Stimulated activated naive CD8-positive, alpha-beta T cell treated with anti-CD3 and anti-CD28 coated beads, Interleukin-15, Interleukin-2, amounts not matched to agents 100 ng/mL and 50 ng/mL, for 24 hours (primary cell): ENCODE results near the gene SFXN5.

Source experiments
- H3K27ac Mint-ChIP-seq: one replicate; pipeline ENCODE4 v1.8.0; 2021; ENCODE audit warnings: mild to moderate bottlenecking, mixed read lengths
- H3K27me3 Mint-ChIP-seq: one replicate; pipeline ENCODE4 v1.8.0; 2021; ENCODE audit warnings: mixed read lengths
- H3K36me3 Mint-ChIP-seq: one replicate; pipeline ENCODE4 v1.8.0; 2021; ENCODE audit warnings: low read depth, mixed read lengths
- H3K4me1 Mint-ChIP-seq: one replicate; pipeline ENCODE4 v1.8.0; 2021; ENCODE audit warnings: low read depth, mixed read lengths
- H3K4me3 Mint-ChIP-seq: one replicate; pipeline ENCODE4 v1.8.0; 2021; ENCODE audit warnings: mild to moderate bottlenecking, mixed read lengths
- H3K9me3 Mint-ChIP-seq: one replicate; pipeline ENCODE4 v1.8.0; 2021; ENCODE audit warnings: mixed read lengths

The SFXN5 gene

DNA sequence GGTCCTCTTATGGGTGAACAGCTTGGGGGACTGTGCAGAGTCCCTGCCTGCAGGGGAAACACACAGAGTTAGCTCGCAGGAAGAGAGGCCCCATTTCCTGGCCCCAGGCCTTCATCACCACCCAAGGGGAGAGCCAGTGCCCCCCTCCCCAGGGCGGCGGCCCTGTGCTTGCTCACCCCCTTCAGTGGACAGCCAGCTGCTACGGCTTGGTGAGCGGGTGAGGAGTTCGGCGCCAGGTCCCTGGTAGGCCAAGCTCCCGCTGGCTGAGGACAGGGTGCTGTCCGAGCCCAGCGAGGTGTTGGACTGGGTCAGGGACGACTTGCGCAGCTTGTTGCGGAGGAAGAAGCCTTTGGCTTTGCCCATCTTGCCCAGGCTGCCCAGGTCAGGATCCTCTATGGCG, 17.2 kb upstream of the SFXN5 start:
- no peak overlapping the region for H3K27ac Mint-ChIP-seq
- H3K4me1 Mint-ChIP-seq = no peaks in the 10 kb centered on the region
- no peaks in the 10 kb centered on the region for H3K9me3 Mint-ChIP-seq
- H3K4me3 Mint-ChIP-seq = no peak overlapping the region
- H3K36me3 Mint-ChIP-seq = no peaks in the 10 kb centered on the region
- no peaks in the 10 kb centered on the region for H3K27me3 Mint-ChIP-seq

DNA sequence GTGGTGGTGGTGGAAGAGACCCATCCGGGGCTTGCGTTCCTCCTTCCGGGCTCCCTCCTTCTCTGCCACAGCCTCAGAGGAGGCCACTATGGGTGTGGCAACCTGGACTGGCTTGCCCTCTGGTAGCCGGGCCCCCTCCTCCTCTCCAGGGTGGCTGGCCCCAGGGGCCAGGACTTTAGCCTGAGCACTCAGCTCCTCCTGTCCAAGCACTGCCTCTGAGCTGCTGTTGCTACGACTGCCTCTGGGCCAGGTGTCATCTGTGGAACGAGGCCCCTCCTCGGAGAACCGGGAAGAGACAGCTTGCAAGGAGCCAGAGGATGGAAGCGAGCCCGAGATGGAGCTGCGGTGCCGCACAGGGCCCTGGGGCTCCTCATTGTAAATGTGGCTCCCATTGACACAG, 16.7 kb upstream of the SFXN5 start:
- H3K4me3 Mint-ChIP-seq = no peak overlapping the region
- no peaks in the 10 kb centered on the region for H3K27me3 Mint-ChIP-seq
- no peak overlapping the region for H3K27ac Mint-ChIP-seq

DNA sequence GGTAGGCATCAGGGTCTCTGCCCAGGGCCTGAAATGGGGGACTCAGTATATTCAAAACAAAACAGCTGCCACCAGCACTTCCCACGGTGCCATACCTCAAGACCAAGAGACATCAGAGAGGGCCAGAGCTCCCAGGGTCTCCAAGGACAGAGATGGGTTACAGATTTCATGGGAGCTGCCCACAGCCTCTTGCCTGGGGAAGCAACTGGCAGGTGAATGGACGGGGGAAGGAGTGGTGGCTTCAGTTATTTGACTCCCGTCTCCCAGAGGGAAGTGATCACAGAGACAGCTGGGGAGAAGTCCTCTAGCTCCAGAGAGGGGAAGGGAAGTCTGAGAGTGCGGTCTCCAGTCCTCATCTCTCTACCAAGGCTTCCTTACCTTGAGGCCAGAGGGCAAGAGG, 15.8 kb upstream of the SFXN5 start:
- no peaks in the 10 kb centered on the region for H3K9me3 Mint-ChIP-seq
- H3K36me3 Mint-ChIP-seq = no peaks in the 10 kb centered on the region
- H3K4me1 Mint-ChIP-seq = no peaks in the 10 kb centered on the region
- no peak overlapping the region for H3K4me3 Mint-ChIP-seq
- no peak overlapping the region for H3K27ac Mint-ChIP-seq
- no peaks in the 10 kb centered on the region for H3K27me3 Mint-ChIP-seq

More for the DNA sequence above, 16.7 kb upstream of the SFXN5 start:
- H3K4me1 Mint-ChIP-seq = no peaks in the 10 kb centered on the region
- no peaks in the 10 kb centered on the region for H3K9me3 Mint-ChIP-seq
- H3K36me3 Mint-ChIP-seq = no peaks in the 10 kb centered on the region

DNA sequence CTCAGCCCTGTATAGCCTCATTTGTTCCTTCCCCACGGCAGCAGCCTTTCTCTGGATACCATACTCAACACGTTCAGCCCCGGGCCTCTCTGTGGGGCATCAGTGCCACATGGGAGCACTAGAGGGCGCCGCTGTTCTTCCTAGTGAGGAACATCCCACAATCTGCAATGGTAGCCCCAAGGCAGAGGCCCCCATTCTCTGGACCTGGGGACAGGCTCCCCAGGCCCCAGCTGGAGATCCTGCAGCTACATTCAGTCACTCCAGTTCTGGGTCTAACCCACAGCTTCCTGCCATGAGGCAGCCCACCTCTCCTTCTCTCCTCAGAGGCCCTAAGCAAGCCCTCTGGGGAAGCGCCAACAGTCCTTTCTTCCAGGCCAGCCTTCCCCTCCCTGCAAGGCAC, 14.2 kb upstream of the SFXN5 start:
- H3K27me3 Mint-ChIP-seq = no peaks in the 10 kb centered on the region
- no peak overlapping the region for H3K27ac Mint-ChIP-seq
- H3K9me3 Mint-ChIP-seq = no peaks in the 10 kb centered on the region
- no peak overlapping the region for H3K4me3 Mint-ChIP-seq
- no peaks in the 10 kb centered on the region for H3K36me3 Mint-ChIP-seq
- no peaks in the 10 kb centered on the region for H3K4me1 Mint-ChIP-seq

DNA sequence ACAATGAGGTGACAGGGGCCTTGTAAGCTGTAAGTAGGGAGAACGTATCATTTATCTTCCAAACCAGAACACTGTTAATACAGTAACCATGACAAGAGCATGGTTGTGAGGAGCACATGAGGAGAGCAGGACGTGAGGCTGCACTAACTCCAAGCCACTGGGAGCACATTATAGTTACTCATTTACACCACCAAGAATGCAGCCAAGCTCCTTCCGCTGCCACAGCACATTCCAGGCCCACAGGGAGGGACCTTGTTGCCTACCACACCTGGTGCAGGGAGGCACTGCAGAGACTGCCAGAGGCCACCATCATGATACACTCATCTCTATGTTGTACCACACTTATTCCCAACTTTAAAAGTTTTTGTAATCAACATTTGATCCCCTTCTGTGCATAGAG, 13.5 kb upstream of the SFXN5 start:
- no peak overlapping the region for H3K4me3 Mint-ChIP-seq
- H3K27ac Mint-ChIP-seq = no peak overlapping the region
- no peaks in the 10 kb centered on the region for H3K27me3 Mint-ChIP-seq
- H3K4me1 Mint-ChIP-seq = no peaks in the 10 kb centered on the region
- no peaks in the 10 kb centered on the region for H3K9me3 Mint-ChIP-seq
- no peaks in the 10 kb centered on the region for H3K36me3 Mint-ChIP-seq

DNA sequence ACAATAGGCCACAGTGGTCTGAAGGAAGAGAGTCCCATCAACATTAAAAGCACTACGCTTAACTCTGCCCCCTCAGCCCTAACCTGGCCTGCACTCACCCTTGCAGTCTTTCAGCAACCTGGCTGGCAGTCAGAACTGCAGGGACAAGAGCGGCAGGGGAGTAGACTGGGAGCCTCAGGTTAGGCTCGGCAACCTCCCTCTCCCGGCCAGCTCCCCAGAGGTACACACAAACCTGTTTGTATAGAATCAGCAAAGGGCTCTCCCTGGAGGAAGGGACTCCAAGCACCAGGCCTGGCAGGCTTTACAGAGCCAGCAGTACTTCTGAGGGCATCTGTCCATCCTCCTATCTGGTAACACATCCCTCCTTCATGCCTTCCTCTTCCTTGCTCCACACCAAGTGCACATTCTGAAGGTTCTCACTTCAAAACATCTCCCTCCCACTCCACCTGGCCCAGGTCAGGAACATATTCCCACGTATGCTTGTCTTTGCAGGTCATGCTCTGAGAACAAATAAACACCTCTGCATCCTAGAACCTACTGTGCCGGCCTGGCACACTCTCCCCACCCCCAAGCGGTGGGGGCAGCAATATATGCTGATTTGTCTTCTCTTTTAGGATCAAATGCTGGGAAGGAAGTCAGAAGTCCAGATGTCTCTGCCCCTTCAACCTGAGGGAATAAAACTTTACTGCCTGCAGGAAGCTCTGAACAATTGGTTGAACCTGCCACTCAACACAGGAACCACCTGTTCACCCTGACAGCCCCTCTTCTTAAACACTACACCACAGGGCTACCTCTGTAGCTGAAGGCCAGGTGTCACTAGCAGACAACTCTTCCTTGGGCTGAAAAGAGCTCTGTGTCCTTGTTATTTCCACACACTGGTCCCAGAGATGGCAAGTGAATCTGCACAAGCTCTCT, 12.6 kb upstream of the SFXN5 start:
- Mint-ChIP-seq H3K4me3 (no peak overlapping the region), H3K9me3 (no peaks in the 10 kb centered on the region), H3K36me3 (no peaks in the 10 kb centered on the region), H3K4me1 (no peaks in the 10 kb centered on the region), H3K27ac (no peak overlapping the region), H3K27me3 (no peaks in the 10 kb centered on the region)

DNA sequence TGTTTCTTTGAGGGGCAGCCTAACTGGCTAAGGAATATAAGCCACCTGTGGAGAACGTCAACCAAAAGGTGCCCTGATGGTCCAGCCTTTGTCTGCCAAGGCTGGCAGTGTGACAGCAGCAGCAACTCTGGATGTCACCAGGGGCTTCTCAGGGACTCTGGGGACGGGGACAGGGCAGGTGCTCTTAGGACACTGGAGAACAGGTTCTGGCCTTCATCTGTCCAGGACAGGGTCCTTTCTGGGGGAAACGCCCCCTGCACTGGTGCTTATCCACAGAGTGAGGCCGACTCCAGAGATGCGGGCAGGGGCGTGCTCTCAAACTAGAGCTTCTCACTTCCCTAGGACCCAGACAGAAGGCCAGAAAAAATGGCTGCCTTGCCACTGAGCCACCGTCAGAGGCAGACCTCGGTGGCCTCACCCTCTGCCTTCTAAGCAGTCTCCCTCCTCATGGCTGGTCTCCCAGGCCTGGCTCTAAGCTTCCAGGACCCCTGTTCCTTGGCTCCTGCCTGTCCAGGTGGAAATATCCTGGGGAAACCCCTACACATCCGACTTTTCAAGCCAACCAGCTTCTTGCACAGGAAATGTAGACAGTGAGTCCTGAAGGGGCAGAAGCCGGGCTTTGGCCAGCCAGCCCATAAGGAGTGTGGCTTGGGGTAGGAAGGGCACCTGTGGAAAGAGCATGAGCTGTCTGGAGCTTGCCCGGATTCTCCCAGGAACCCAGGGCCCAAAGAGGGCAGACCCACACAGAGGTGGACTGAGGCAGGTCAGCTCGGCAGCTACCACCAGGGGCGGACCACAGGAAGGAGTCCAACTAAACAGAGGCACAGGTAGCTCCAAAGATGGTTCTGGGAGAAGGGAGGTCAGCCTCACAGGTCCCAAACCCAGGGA, 11.3 kb upstream of the SFXN5 start:
- no peak overlapping the region for H3K4me3 Mint-ChIP-seq
- H3K36me3 Mint-ChIP-seq = no peaks in the 10 kb centered on the region
- no peaks in the 10 kb centered on the region for H3K27me3 Mint-ChIP-seq
- H3K9me3 Mint-ChIP-seq = no peaks in the 10 kb centered on the region
- H3K27ac Mint-ChIP-seq = no peak overlapping the region
- no peaks in the 10 kb centered on the region for H3K4me1 Mint-ChIP-seq

DNA sequence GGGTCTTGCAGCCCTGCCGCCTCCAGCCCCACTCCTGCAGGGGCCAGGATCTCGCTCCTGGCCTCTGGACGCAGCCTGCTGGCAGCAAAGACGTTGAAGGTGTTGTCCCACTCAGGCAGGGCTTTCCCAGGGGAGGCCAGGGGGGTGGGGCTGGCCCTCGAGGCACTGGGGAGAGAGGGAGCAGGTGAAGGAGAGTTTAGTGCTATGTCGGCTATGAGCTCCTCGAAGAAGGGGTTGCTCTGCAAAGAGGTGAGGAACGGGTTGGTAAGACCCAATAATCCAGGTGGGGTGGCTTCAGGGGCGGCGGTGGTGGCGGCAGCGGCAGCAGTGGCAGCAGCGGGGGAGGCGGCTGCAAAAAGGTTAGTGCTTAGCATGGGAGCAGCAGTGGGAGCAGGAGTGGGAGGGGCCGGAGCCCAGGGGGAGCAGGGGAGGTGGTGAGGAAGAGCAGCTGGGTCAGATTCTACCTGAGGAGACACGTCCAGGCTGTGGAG, 9.7 kb upstream of the SFXN5 start:
- H3K36me3 Mint-ChIP-seq = no peaks in the 10 kb centered on the region
- H3K4me1 Mint-ChIP-seq = no peaks in the 10 kb centered on the region
- no peak overlapping the region for H3K27ac Mint-ChIP-seq
- H3K4me3 Mint-ChIP-seq = no peak overlapping the region
- H3K27me3 Mint-ChIP-seq = no peaks in the 10 kb centered on the region
- H3K9me3 Mint-ChIP-seq = no peaks in the 10 kb centered on the region

DNA sequence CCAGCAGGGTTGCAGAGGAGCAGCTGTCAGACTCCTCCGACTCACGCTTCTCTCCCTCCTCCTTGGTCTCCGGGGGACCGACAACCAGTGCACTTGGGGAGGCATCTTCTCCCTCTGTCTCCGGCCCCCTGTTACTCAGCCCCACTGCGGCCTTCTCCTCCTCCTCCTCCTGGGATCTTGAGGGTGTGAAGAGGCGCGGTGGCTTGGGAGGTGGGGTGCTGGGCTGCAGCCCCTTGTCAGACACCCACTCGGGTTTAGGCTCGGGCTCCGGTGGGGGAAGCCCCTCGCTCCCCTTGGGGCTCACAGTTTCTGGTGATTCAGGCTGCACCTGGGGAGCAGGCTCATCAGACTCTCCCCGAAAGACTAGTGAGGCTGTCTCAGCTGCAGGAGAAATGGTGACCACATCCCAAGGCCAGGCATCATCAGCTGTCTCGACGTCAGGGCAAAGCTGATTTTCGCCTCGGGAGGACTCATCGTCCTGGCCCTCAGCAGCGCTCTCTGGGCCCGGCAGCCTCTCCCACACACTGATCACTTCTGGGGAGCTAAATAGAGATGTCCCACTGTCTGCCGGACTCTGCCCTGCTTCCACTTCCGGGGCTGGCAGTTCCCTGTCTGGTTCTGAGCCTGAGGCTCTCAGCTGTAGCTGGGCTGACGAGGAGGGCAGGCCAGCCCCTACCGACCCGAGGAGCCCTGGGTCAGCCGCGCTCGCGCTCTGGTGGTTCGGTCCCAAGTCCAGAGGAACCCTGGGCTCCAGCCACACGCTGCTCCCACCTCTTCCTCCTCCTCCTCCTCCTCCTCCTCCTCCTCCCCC, 9.0 kb upstream of the SFXN5 start:
- no peaks in the 10 kb centered on the region for H3K4me1 Mint-ChIP-seq
- no peak overlapping the region for H3K27ac Mint-ChIP-seq
- H3K27me3 Mint-ChIP-seq = no peaks in the 10 kb centered on the region
- H3K4me3 Mint-ChIP-seq = no peak overlapping the region
- H3K36me3 Mint-ChIP-seq = no peaks in the 10 kb centered on the region
- no peaks in the 10 kb centered on the region for H3K9me3 Mint-ChIP-seq

DNA sequence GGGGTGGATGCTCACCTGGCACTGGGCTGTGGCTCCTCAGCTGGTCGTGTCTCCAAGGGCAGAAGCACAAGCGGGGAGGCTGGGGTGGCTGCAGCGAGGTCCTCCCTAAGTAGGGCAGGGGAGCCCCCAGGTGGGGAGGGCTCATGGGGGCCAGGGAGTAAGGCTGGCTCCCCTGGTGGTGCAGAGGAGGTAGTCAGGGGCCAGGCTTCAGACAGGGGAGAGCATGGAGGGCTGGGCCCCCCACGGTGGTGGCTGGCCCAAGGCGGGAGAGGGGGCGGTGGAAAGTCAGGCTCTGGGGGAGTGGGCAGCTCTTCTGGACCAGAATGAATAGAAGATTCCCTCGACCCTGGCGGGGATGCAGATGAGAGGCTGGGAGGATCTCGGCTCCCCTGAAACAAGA, 8.1 kb upstream of the SFXN5 start:
- no peaks in the 10 kb centered on the region for H3K36me3 Mint-ChIP-seq
- H3K9me3 Mint-ChIP-seq = no peaks in the 10 kb centered on the region
- H3K27ac Mint-ChIP-seq = no peak overlapping the region
- H3K27me3 Mint-ChIP-seq = no peaks in the 10 kb centered on the region
- H3K4me1 Mint-ChIP-seq = no peaks in the 10 kb centered on the region
- no peak overlapping the region for H3K4me3 Mint-ChIP-seq

DNA sequence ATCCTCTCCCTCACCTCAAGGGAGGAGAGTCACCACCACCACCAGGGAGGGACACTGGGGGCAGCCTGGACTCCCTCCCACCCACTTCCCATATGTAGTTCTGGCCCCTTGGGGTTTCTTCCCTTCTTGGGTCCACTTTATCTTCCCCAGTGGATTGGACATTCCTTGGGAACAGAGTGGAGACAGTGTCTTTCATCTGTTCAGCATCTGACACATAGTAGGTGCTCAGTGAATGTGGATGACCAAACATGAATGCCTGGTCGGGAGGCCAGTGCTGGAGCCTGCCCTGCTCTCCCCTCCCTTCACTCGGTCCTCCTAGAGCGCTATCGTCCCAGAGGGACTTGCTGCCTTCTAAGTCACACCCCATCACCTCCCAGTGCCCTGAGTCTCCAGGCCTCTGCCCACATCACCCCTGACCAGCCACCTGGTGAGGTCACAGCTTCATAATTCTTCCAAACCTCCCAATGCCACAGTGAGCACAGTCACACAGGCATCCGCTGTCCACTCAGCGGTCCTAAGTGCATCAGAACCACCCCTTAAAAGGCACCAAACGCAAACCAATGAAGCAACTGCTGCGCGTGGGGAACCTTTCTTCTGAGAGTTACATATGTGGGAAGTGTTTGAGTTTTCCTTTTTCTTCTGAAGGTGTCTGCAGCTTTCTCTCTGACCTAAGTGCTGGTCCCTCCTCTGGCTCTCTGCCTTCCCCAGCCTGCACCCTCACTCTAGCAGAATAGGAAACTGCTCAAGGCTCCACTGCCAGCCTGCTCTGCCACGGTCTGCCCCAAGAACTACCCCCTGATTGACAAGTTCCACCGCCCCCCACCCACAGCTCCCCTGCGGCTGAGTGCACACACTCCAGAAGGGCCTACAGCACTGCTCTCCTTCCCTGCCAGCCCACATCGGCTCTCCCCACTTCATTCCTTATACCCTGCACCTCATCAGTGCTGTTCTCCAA, 7.2 kb upstream of the SFXN5 start:
- Mint-ChIP-seq H3K4me3 (no peak overlapping the region), H3K4me1 (no peaks in the 10 kb centered on the region), H3K36me3 (no peaks in the 10 kb centered on the region), H3K9me3 (no peaks in the 10 kb centered on the region), H3K27me3 (no peaks in the 10 kb centered on the region), H3K27ac (no peak overlapping the region)

DNA sequence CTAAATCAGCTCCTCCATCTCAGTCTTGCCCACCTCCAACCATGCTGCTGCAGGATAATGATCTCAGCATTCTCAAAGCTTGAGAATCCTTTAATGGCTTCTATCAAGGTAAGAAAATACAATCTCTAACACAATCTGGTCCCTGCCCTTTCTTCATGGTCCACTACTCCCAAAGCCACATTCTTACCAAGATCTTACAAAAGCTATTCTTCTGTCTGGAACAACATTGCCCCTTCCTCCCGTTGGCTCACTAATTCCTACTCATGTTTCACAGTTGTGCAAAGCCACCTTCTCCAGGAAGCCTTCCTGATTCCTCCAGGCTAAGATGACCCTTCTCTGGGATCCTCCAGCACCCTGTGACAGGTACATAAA, 5.9 kb upstream of the SFXN5 start:
- no peaks in the 10 kb centered on the region for H3K4me1 Mint-ChIP-seq
- no peaks in the 10 kb centered on the region for H3K9me3 Mint-ChIP-seq
- no peak overlapping the region for H3K4me3 Mint-ChIP-seq
- no peaks in the 10 kb centered on the region for H3K27me3 Mint-ChIP-seq
- H3K27ac Mint-ChIP-seq = no peak overlapping the region
- H3K36me3 Mint-ChIP-seq = no peaks in the 10 kb centered on the region

DNA sequence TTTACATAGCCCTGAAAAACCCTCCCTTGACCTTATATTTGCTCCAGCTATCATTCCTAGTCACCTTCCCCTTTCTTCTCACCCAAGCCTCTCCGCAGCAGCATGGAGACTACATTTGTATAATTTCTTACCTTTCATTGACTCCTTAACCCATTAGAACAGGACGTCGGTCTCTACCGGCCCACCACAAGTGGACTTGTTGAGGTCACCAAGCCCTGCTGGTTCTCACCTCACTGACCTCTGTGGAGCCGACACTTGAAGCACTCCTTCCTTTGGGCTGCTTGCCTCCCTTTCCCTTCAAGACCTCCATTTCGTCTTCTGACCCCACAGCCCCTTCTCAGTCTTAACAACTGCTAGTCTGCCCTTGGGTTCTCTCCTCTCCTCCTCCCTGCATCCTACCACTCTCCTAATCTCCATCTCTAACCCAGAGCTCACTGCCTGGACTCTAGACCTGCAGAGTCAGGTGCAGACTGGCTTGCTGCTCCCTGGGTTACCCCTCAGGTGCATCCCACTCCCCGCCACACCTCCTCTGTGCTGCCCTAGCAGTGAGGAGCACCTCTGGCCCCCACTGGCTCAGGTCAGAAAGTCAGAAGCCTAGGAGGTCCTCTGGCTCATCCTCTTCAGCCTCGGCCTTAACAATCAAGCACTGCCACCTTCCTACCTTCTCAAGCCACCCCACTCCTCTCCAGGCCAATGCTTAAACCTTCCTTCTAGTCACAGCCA, 5.3 kb upstream of the SFXN5 start:
- Mint-ChIP-seq H3K27ac (no peak overlapping the region), H3K4me1 (peaks cover 5% of the 10 kb centered on the region), H3K27me3 (no peaks in the 10 kb centered on the region), H3K36me3 (no peaks in the 10 kb centered on the region), H3K4me3 (no peak overlapping the region), H3K9me3 (no peaks in the 10 kb centered on the region)
